Subcutaneous adipose tissue (tissue), 4 donors: ENCODE data around the gene TENT5C. TPM values are rescaled to one million over a fixed set of nuclear protein-coding genes. Genes with fewer than 3 reads are reported as not detected.

Experiments used
- CTCF ChIP-seq: fragments of 450-650 bp; IDR thresholded peaks from one replicate; pipeline ENCODE4 v1.5.1; 2016; ENCODE audit warnings: low read depth, mild to moderate bottlenecking, control low read depth, antibody characterized with exemption, moderate library complexity
- total RNA-seq, 4 donors: library from RNA; depleted of rRNA; stranded (reverse); fragments of >200 nt; gene quantifications; one replicate each; pipeline ENCODE4 v1.1.0, GENCODE V29; 2016

TENT5C gene
- total RNA-seq, 4 donors from 2014 or later: 1.0 to 3.1 (median 2.3) TPM

- no peak for TF ChIP-seq CTCF
Measured at GRCh38 chr1:117674521-117675400, 68.9 kb downstream of the TENT5C start.

- TF ChIP-seq CTCF: no peak
Measured at GRCh38 chr1:117675907-117676430, 70.1 kb downstream of the TENT5C start.

- no peak for TF ChIP-seq CTCF
Measured at GRCh38 chr1:117676615-117677130, 70.8 kb downstream of the TENT5C start.

Other genes with a start within 250 kb of the TENT5C start
- gene MAN1A2, start 238.6 kb upstream of the TENT5C start, total RNA-seq: 10 to 100 TPM; 36.9 to 65.4 (median 42.3) TPM